PC-9 (cell line): ENCODE data around the gene BNIP3. TPM values are rescaled to one million over a fixed set of nuclear protein-coding genes. Genes with fewer than 3 reads are reported as not detected.
"Not testable (repeated sequence)": the region's sequence is repeated elsewhere in the genome, so short reads cannot be mapped to it uniquely, and the experiment has no call there.

Experiments used
- BruUV-seq: library from RNA; stranded (reverse); fragments of 400-500 nt; replicated peaks from 2 replicates; lab custom pipeline; 2021; lab: Mats Ljungman, UMichigan
- CTCF ChIA-PET: fragments of 300-600 bp; sonication (Branson Sonifier 250); formaldehyde crosslinking; loops from one replicate; lab custom pipeline; 2022; ENCODE audit warnings: antibody characterized with exemption; lab: Charles Lee
- POLR2A ChIA-PET: fragments of 300-600 bp; sonication (Branson Sonifier 250); formaldehyde crosslinking; loops from one replicate; lab custom pipeline; 2022; ENCODE audit warnings: antibody characterized with exemption; ENCODE audit not compliant: unreplicated experiment; lab: Charles Lee
- DNase-seq, 2 experiments: peaks; one replicate each; pipeline versions ENCODE4 v3.0.0 to v3.0.0-alpha.2; 2015 to 2022; ENCODE audit warnings: mixed read lengths in 1 of 2
- H2AFZ ChIP-seq: fragments of 200-600 bp; sonication (generic); 2 replicates; pipeline ENCODE4 v1.8.1; 2017; ENCODE audit warnings: antibody characterized with exemption
- H3F3A ChIP-seq: fragments of 200-600 bp; sonication (generic); 2 replicates; pipeline ENCODE4 v1.8.1; 2017; ENCODE audit warnings: antibody characterized with exemption, mild to moderate bottlenecking, low read depth; ENCODE audit not compliant: insufficient read depth
- H3K27ac ChIP-seq: fragments of 200-600 bp; sonication (generic); 2 replicates; pipeline ENCODE4 v1.6.1; 2016; ENCODE audit warnings: mixed run types
- H3K27me3 ChIP-seq: fragments of 200-600 bp; sonication (generic); 2 replicates; pipeline ENCODE4 v1.6.1; 2016; ENCODE audit warnings: low read depth, mixed run types; ENCODE audit not compliant: insufficient read depth
- H3K36me3 ChIP-seq: fragments of 200-600 bp; sonication (generic); 2 replicates; pipeline ENCODE4 v1.6.1; 2016; ENCODE audit warnings: low read depth, mixed run types
- H3K4me1 ChIP-seq: fragments of 200-600 bp; sonication (generic); replicated peaks from 2 replicates; pipeline ENCODE4 v1.6.1; 2016; ENCODE audit warnings: mixed run types; ENCODE audit not compliant: insufficient read depth
- H3K4me2 ChIP-seq: fragments of 200-600 bp; sonication (generic); 2 replicates; pipeline ENCODE4 v1.6.1; 2017; ENCODE audit warnings: mixed run types
- H3K4me3 ChIP-seq: fragments of 200-600 bp; sonication (generic); 2 replicates; pipeline ENCODE4 v1.6.1; 2016; ENCODE audit warnings: mixed run types
- H3K79me2 ChIP-seq: fragments of 200-600 bp; sonication (generic); 2 replicates; pipeline ENCODE4 v1.6.1; 2017; ENCODE audit warnings: low read depth, mixed run types
- H3K9me2 ChIP-seq: fragments of 200-600 bp; sonication (generic); 2 replicates; pipeline ENCODE4 v1.8.1; 2017; ENCODE audit warnings: mild to moderate bottlenecking; ENCODE audit not compliant: insufficient read depth
- H3K9me3 ChIP-seq: fragments of 200-600 bp; sonication (generic); 2 replicates; pipeline ENCODE4 v1.8.1; 2016; ENCODE audit warnings: low read depth; ENCODE audit not compliant: insufficient read depth
- H4K20me1 ChIP-seq: fragments of 200-600 bp; sonication (generic); 2 replicates; pipeline ENCODE4 v1.8.1; 2017; ENCODE audit not compliant: insufficient read depth
- EZH2 ChIP-seq: fragments of 200-600 bp; sonication (generic); IDR thresholded peaks from 2 replicates; pipeline ENCODE4 v1.8.0; 2017; ENCODE audit warnings: antibody characterized with exemption, low read depth
- intact Hi-C: fragments of 100-400 bp; cut with micrococcal nuclease; formaldehyde crosslinking; loops from one replicate; pipeline ENCODE4 v1.10.0; 2022; ENCODE audit not compliant: unreplicated experiment
- total RNA-seq: library from RNA; stranded (reverse); gene quantifications from 2 replicates; pipeline ENCODE4 v1.2.3, GENCODE V29; 2021
- TF ChIP-seq, protein P1 (sequence below): fragments of 200-600 bp; sonication (generic); conservative IDR thresholded peaks from 2 replicates; pipeline ENCODE4 v1.6.1; 2017; ENCODE audit warnings: mixed run types, antibody characterized with exemption, mild to moderate bottlenecking, moderate library complexity

The BNIP3 gene
- total RNA-seq, 1 experiment from 2014 or later: 21.0 TPM

DNA sequence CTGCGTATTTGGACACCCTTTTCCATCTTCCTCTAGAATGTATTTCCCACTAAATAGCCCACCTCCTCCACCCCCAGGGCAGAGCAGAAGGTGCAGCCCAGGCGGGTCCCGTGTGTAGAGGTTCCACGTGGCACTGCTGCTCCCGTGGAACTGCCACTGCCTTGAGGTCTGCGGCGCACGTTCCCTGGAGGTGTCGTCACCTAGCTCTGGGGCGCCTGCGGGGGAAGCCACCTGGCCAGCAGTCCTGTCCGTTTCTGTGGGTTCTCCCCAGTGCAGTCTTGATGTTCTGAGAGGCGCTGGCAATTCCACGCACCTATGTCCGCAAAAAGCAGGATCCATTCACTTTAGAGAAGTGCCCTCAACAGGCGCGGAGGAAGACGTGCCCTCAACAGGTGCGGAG is 21.9 kb downstream of the BNIP3 start:
- Histone ChIP-seq H3K79me2 (no peaks in the 10 kb centered on the region), H3K4me2 (no peak overlapping the region), H3K36me3 (no peaks in the 10 kb centered on the region), H3K27me3 (no peaks in the 10 kb centered on the region), H3K9me3 (no peaks in the 10 kb centered on the region), H2AFZ (no peak overlapping the region), H3K4me1 (no peaks in the 10 kb centered on the region), H3K4me3 (no peak overlapping the region), H3K9me2 (no peaks in the 10 kb centered on the region), H3F3A (no peaks in the 10 kb centered on the region), H4K20me1 (no peaks in the 10 kb centered on the region), H3K27ac (no peak overlapping the region)
- ChIA-PET CTCF (no interaction called here), POLR2A (no interaction called here)
- intact Hi-C loops: no loop called here
- DNase-seq: no peak
- no TSS peak for BruUV-seq
- TF ChIP-seq, protein P1, sequence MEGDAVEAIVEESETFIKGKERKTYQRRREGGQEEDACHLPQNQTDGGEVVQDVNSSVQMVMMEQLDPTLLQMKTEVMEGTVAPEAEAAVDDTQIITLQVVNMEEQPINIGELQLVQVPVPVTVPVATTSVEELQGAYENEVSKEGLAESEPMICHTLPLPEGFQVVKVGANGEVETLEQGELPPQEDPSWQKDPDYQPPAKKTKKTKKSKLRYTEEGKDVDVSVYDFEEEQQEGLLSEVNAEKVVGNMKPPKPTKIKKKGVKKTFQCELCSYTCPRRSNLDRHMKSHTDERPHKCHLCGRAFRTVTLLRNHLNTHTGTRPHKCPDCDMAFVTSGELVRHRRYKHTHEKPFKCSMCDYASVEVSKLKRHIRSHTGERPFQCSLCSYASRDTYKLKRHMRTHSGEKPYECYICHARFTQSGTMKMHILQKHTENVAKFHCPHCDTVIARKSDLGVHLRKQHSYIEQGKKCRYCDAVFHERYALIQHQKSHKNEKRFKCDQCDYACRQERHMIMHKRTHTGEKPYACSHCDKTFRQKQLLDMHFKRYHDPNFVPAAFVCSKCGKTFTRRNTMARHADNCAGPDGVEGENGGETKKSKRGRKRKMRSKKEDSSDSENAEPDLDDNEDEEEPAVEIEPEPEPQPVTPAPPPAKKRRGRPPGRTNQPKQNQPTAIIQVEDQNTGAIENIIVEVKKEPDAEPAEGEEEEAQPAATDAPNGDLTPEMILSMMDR: no peak
- TF ChIP-seq EZH2: no peak

DNA sequence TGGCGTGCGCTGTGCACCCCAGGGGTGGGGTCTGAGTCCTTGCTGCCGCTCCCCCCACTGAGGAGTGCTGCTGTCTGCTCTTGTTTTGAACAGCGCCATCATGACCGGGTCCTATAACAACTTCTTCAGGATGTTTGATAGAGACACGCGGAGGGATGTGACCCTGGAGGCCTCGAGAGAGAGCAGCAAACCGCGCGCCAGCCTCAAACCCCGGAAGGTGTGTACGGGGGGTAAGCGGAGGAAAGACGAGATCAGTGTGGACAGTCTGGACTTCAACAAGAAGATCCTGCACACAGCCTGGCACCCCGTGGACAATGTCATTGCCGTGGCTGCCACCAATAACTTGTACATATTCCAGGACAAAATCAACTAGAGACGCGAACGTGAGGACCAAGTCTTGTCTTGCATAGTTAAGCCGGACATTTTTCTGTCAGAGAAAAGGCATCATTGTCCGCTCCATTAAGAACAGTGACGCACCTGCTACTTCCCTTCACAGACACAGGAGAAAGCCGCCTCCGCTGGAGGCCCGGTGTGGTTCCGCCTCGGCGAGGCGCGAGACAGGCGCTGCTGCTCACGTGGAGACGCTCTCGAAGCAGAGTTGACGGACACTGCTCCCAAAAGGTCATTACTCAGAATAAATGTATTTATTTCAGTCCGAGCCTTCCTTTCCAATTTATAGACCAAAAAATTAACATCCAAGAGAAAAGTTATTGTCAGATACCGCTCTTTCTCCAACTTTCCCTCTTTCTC is 26.0 kb downstream of the BNIP3 start:
- H3K79me2 ChIP-seq: no peaks in the 10 kb centered on the region
- no peaks in the 10 kb centered on the region for H3F3A ChIP-seq
- no peak for DNase-seq
- CTCF ChIA-PET: no interaction called here
- no TSS peak for BruUV-seq
- no peak overlapping the region for H3K27ac ChIP-seq
- no peak overlapping the region for H3K4me3 ChIP-seq
- no peaks in the 10 kb centered on the region for H4K20me1 ChIP-seq
- no peak overlapping the region for H2AFZ ChIP-seq
- no peak for TF ChIP-seq EZH2
- TF ChIP-seq, protein P1: no peak
- POLR2A ChIA-PET: no interaction called here
- no peaks in the 10 kb centered on the region for H3K4me1 ChIP-seq
- H3K27me3 ChIP-seq: no peaks in the 10 kb centered on the region
- H3K36me3 ChIP-seq: no peaks in the 10 kb centered on the region
- no peak overlapping the region for H3K4me2 ChIP-seq
- no peaks in the 10 kb centered on the region for H3K9me2 ChIP-seq
- intact Hi-C loops: no loop called here
- no peaks in the 10 kb centered on the region for H3K9me3 ChIP-seq

DNA sequence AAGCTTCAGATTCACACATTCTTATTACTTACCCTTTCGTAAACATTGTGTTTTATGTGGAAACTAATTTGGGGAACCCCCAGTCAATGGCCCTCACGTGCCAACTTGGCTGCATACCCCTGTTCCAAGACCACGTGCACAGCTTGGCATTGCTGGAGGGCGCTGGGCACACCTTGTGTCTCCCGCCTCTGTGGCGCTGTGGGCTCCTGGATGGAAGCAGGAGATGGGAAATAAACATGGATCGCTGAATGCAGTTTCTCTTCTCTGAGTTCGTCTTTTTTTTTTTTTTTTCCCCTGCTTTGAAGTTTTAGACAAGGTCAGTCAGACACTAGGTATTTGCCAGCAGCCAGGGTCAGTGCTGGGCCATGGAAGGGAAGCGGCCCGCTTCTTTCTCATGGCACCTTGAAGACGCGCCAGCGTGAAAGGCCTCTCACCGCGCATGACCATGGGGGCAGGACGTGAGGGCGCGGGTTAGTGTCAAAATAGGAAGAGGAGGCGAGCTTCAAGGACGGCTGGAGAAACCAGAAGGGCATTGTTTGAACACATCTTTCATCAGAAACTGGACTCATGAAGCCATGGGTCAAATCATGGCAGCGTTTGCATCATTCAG is 27.3 kb downstream of the BNIP3 start:
- H3K79me2 ChIP-seq: no peaks in the 10 kb centered on the region
- CTCF ChIA-PET: no interaction called here
- H3K9me2 ChIP-seq: no peaks in the 10 kb centered on the region
- POLR2A ChIA-PET: no interaction called here
- H2AFZ ChIP-seq: no peak overlapping the region
- no peaks in the 10 kb centered on the region for H3K27me3 ChIP-seq
- DNase-seq: no peak
- no TSS peak for BruUV-seq
- TF ChIP-seq EZH2: no peak
- TF ChIP-seq, protein P1: no peak
- intact Hi-C loops: no loop called here
- no peaks in the 10 kb centered on the region for H4K20me1 ChIP-seq
- H3K9me3 ChIP-seq: no peaks in the 10 kb centered on the region
- H3K4me3 ChIP-seq: no peak overlapping the region
- no peaks in the 10 kb centered on the region for H3K4me1 ChIP-seq
- no peak overlapping the region for H3K27ac ChIP-seq
- no peaks in the 10 kb centered on the region for H3K36me3 ChIP-seq
- no peaks in the 10 kb centered on the region for H3F3A ChIP-seq
- no peak overlapping the region for H3K4me2 ChIP-seq

DNA sequence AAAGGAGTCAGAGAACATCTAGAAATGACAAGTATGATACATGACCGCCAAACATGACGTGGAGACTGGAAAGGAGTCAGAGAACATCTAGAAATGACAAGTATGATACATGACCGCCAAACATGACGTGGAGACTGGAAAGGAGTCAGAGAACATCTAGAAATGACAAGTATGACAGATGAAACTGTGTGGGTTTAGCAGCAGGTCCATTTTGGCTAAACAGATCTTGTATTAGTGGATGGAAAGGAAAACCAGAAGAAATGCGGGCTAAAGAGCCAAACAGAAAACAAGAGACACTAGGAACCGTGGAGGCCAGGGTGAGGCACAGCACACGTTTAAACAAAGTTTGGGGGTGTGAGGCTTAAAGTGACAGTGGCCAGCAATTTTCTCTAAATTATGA is 31.8 kb downstream of the BNIP3 start:
- H3K79me2 ChIP-seq, POLR2A ChIA-PET, CTCF ChIA-PET, H3K27me3 ChIP-seq, H2AFZ ChIP-seq, H3K4me2 ChIP-seq, H3K9me3 ChIP-seq, H3K9me2 ChIP-seq, BruUV-seq, H3K36me3 ChIP-seq, H3K4me3 ChIP-seq, DNase-seq, H3K4me1 ChIP-seq, H4K20me1 ChIP-seq, H3F3A ChIP-seq, H3K27ac ChIP-seq: not testable (repeated sequence)
- intact Hi-C loops: loop anchor here (5.0 kb wide), 2 partner anchors 48 to 63 kb away; partner anchors contain the start of gene PPP2R2D
